ENCODE data around the gene HTRA3.

The HTRA3 gene

DNA sequence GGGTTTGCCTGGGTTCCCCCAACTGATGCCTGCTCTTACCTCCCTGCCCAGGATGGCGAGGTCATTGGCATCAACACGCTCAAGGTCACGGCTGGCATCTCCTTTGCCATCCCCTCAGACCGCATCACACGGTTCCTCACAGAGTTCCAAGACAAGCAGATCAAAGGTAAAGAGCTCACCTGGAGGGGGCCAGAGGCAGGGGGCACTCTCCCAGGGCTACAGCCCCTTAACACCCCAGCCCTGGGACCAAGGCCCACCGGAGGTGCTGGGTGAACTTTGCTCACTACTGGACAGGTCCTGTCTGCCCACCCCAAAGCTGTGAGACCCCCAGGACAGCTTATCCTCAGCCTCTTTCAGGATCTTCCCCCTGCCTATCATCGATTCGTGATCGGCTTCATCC is 24.5 kb downstream of the HTRA3 start:
- TF ChIP-seq CTCF (conservative IDR thresholded peaks at IDR 0.05) (no peak), ZFX (IDR thresholded peaks at IDR 0.05) (no peak)
- no peak overlapping the region for H3K27ac ChIP-seq

DNA sequence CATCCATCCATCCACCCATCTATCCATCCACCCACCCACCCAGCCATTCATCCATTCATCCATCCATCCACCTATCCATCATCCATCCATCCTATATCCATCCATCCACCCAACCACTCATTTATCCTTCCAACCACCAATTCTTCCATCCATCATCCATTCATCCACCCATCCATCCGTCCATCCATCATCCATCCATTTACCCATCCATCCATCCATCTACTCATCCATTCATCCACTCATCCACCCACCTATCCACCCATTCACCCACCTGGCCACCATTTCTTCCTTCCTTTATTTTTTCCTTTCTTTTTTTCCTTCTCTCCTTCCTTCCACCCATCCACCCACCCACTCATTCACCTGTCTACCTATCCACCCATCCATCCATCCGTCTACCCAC is 25.2 kb downstream of the HTRA3 start:
- TF ChIP-seq ZFX (IDR thresholded peaks at IDR 0.05) (no peak), CTCF (conservative IDR thresholded peaks at IDR 0.05) (no peak)

GRCh38 chr4:8295471-8295870 is 25.9 kb downstream of the HTRA3 start:
- no peak overlapping the region for H3K27ac ChIP-seq
- TF ChIP-seq ZFX (IDR thresholded peaks at IDR 0.05) (no peak), CTCF (conservative IDR thresholded peaks at IDR 0.05) (no peak)

More for the DNA sequence above, 25.2 kb downstream of the HTRA3 start:
- H3K27ac ChIP-seq = no peak overlapping the region

- H3K27ac ChIP-seq = no peak overlapping the region
- TF ChIP-seq CTCF (conservative IDR thresholded peaks at IDR 0.05) (no peak), ZFX (IDR thresholded peaks at IDR 0.05) (no peak)
These were observed 26.9 kb downstream of the HTRA3 start for GRCh38 chr4:8296491-8296890.

DNA sequence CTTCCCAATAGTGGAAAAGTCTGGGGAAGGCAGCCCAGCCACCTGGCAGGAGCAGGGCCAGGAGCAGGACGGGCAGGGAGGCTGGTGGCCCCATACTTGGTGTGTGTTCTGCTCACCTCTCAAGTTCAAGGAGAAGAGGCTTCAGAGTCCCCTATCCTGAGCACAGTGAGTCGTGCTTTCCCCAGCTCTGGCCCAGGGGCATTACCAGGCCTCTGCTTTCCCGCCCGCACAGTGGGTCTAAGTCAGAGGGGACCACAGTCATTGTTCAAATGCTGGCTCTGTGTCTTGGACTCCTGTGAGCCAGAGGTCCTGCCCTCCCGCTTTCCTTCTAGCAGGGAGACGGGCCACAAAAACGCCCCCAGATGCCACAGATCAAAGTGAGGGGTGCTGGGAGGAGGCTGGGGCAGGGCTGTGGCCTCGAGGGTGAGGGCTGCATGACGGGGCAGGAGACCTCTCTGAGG is 27.6 kb downstream of the HTRA3 start:
- no peak overlapping the region for H3K27ac ChIP-seq
- TF ChIP-seq CTCF (conservative IDR thresholded peaks at IDR 0.05) (no peak), ZFX (IDR thresholded peaks at IDR 0.05) (no peak)

GRCh38 chr4:8297691-8298485 is 28.3 kb downstream of the HTRA3 start:
- no peak overlapping the region for H3K27ac ChIP-seq
- TF ChIP-seq ZFX (IDR thresholded peaks at IDR 0.05) (no peak), CTCF (conservative IDR thresholded peaks at IDR 0.05) (no peak)

- TF ChIP-seq CTCF (conservative IDR thresholded peaks at IDR 0.05) (no peak), ZFX (IDR thresholded peaks at IDR 0.05) (no peak)
- H3K27ac ChIP-seq = no peak overlapping the region
These were observed 31.3 kb downstream of the HTRA3 start for GRCh38 chr4:8300832-8301231.
